HL-60 (cell line): ENCODE data around the gene TNP2.

ENCODE experiments used
- CTCF ChIP-seq: IDR thresholded peaks from one replicate; pipeline ENCODE4 v1.5.1; 2011; ENCODE audit warnings: low read length, control low read depth, inconsistent platforms; ENCODE audit not compliant: insufficient read depth
- GABPA ChIP-seq: IDR thresholded peaks from 2 replicates; pipeline ENCODE4 v1.6.1; 2012; ENCODE audit warnings: low read depth
- POLR2AphosphoS5 ChIP-seq: IDR thresholded peaks from 2 replicates; pipeline ENCODE4 v1.6.1; 2012; ENCODE audit warnings: low read depth
- TF ChIP-seq, protein P1 (sequence below): IDR thresholded peaks from 2 replicates; pipeline ENCODE4 v1.6.1; 2012; ENCODE audit warnings: low read depth; ENCODE audit not compliant: insufficient replicate concordance

DNA sequence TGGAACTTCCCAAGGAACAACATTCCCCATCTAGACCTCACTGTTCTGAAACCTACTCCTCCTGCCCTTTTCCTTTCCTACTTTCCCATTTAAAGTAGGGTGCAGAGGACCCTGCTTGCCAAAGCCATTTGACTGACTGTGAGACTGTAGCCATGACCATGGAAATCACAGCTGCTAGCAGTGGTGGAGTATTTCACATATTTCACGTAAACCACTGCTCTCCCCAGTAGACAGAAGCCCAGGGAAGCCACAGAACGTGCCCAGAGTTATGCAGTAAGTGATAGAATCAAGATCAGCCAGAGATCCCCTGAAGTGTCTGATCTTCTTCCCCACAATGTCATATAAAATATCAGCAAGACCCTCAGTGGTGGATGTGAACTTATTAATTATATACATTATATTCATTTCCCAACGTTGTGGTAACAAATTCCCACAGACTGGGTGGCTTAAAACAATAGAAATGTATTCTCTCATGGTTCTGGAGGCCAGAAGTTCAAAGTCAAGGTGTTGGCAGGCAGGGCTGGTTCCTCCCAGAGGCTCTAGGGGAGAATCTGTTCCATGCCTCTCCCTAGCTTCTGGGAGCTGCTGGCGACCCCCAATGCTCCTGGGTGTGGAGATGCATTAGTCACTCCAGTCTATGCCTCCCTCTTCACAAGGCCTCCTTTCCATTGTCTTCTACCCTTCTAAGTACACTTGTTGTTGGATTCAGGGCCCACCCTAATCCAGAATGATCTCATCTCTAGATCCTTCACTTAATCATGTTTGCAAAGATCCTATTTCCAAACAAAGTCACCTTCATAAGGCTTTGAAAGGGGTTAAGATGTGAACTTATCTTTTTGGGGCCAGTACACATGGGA lies 32.7 kb upstream of the TNP2 start:
- TF ChIP-seq CTCF (no peak), POLR2AphosphoS5 (no peak), GABPA (no peak)
- TF ChIP-seq, protein P1, sequence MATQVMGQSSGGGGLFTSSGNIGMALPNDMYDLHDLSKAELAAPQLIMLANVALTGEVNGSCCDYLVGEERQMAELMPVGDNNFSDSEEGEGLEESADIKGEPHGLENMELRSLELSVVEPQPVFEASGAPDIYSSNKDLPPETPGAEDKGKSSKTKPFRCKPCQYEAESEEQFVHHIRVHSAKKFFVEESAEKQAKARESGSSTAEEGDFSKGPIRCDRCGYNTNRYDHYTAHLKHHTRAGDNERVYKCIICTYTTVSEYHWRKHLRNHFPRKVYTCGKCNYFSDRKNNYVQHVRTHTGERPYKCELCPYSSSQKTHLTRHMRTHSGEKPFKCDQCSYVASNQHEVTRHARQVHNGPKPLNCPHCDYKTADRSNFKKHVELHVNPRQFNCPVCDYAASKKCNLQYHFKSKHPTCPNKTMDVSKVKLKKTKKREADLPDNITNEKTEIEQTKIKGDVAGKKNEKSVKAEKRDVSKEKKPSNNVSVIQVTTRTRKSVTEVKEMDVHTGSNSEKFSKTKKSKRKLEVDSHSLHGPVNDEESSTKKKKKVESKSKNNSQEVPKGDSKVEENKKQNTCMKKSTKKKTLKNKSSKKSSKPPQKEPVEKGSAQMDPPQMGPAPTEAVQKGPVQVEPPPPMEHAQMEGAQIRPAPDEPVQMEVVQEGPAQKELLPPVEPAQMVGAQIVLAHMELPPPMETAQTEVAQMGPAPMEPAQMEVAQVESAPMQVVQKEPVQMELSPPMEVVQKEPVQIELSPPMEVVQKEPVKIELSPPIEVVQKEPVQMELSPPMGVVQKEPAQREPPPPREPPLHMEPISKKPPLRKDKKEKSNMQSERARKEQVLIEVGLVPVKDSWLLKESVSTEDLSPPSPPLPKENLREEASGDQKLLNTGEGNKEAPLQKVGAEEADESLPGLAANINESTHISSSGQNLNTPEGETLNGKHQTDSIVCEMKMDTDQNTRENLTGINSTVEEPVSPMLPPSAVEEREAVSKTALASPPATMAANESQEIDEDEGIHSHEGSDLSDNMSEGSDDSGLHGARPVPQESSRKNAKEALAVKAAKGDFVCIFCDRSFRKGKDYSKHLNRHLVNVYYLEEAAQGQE = no peak
